ENCODE data around the gene MAZ. TPM values are rescaled to one million over a fixed set of nuclear protein-coding genes. Genes with fewer than 3 reads are reported as not detected.

MAZ gene
- total RNA-seq, 1 donor from 2014 or later: 247 TPM

DNA sequence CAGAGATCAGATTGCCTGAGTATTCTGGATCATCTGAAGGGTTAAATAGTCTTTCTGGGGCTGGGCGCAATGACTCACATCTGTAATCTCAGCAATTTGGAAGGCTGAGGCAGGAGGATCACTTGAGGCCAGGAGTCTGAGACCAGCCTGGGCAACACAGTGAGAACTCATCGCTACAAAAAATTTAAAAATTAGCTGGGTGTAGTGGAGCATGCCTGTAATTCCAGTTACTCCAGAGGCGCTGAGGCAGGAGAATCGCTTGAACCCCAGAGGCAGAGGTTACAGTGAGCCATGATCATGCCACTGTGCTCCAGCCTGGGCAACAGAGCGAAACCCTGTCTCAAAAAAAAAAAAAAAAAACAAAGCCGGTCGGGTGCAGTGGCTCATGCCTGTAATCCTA lies 29.6 kb downstream of the MAZ start:
- peaks cover 5% of the 10 kb centered on the region for H3K79me2 ChIP-seq (ENCODE audit: insufficient read depth, low read length)
- H4K20me1 ChIP-seq (ENCODE audit: insufficient read depth, low read length): peaks cover 19% of the 10 kb centered on the region
- Mint-ChIP-seq H3K36me3 (ENCODE audit: low read depth, unreplicated experiment) (peaks cover 22% of the 10 kb centered on the region), H3K9me3 (ENCODE audit: unreplicated experiment) (peaks cover 2% of the 10 kb centered on the region), H3K27ac (ENCODE audit: unreplicated experiment) (no peak overlapping the region), H3K4me3 (ENCODE audit: unreplicated experiment) (no peak overlapping the region), H3K27me3 (ENCODE audit: low read depth, unreplicated experiment) (no peaks in the 10 kb centered on the region), H3K4me1 (ENCODE audit: low read depth, unreplicated experiment) (peaks cover 4% of the 10 kb centered on the region)
- no peak overlapping the region for H3K4me2 ChIP-seq (ENCODE audit: low read length)
- no peak overlapping the region for H3K4me3 ChIP-seq (ENCODE audit: insufficient read depth, low read depth, low read length)
- no peak for FAIRE-seq
- no peaks in the 10 kb centered on the region for H3K27me3 ChIP-seq (ENCODE audit: insufficient read depth, low read length)
- peaks cover 29% of the 10 kb centered on the region for H3K36me3 ChIP-seq (ENCODE audit: insufficient read depth, low read length)
- no peak overlapping the region for H2AFZ ChIP-seq (ENCODE audit: low read depth, low read length)
- no peak overlapping the region for H3K27ac ChIP-seq (ENCODE audit: low read depth, low read length)
- H3K4me1 ChIP-seq (ENCODE audit: insufficient read depth, low read length): no peaks in the 10 kb centered on the region
- H3K9me3 ChIP-seq (ENCODE audit: insufficient read depth, low read depth, low read length): no peaks in the 10 kb centered on the region
- TF ChIP-seq CTCF (IDR thresholded peaks at IDR 0.05; ENCODE audit: insufficient read depth, low read depth, low read length) (no peak), EZH2 (IDR thresholded peaks at IDR 0.05; ENCODE audit: insufficient read depth, low read length) (no peak)
- H3K9ac ChIP-seq (ENCODE audit: low read length): no peak overlapping the region
- DNase-seq (ENCODE audit: low read depth): no peak

GRCh38 chr16:29836623-29837022 lies 30.3 kb downstream of the MAZ start:
- Histone ChIP-seq H3K9me3 (ENCODE audit: insufficient read depth, low read depth, low read length) (no peaks in the 10 kb centered on the region), H3K4me2 (ENCODE audit: low read length) (no peak overlapping the region), H3K79me2 (ENCODE audit: insufficient read depth, low read length) (peaks cover 1% of the 10 kb centered on the region), H3K36me3 (ENCODE audit: insufficient read depth, low read length) (peaks cover 29% of the 10 kb centered on the region), H3K9ac (ENCODE audit: low read length) (no peak overlapping the region), H3K4me1 (ENCODE audit: insufficient read depth, low read length) (no peaks in the 10 kb centered on the region), H3K4me3 (ENCODE audit: insufficient read depth, low read depth, low read length) (no peak overlapping the region), H2AFZ (ENCODE audit: low read depth, low read length) (no peak overlapping the region), H3K27me3 (ENCODE audit: insufficient read depth, low read length) (no peaks in the 10 kb centered on the region), H3K27ac (ENCODE audit: low read depth, low read length) (no peak overlapping the region), H4K20me1 (ENCODE audit: insufficient read depth, low read length) (peaks cover 18% of the 10 kb centered on the region)
- DNase-seq (ENCODE audit: low read depth) (no peak), FAIRE-seq (no peak)
- TF ChIP-seq CTCF (IDR thresholded peaks at IDR 0.05; ENCODE audit: insufficient read depth, low read depth, low read length) (no peak), EZH2 (IDR thresholded peaks at IDR 0.05; ENCODE audit: insufficient read depth, low read length) (no peak)
- peaks cover 4% of the 10 kb centered on the region for H3K4me1 Mint-ChIP-seq (ENCODE audit: low read depth, unreplicated experiment)
- no peaks in the 10 kb centered on the region for H3K27me3 Mint-ChIP-seq (ENCODE audit: low read depth, unreplicated experiment)
- H3K27ac Mint-ChIP-seq (ENCODE audit: unreplicated experiment): no peak overlapping the region
- peaks cover 2% of the 10 kb centered on the region for H3K9me3 Mint-ChIP-seq (ENCODE audit: unreplicated experiment)
- no peak overlapping the region for H3K4me3 Mint-ChIP-seq (ENCODE audit: unreplicated experiment)
- H3K36me3 Mint-ChIP-seq (ENCODE audit: low read depth, unreplicated experiment): peaks cover 21% of the 10 kb centered on the region

DNA sequence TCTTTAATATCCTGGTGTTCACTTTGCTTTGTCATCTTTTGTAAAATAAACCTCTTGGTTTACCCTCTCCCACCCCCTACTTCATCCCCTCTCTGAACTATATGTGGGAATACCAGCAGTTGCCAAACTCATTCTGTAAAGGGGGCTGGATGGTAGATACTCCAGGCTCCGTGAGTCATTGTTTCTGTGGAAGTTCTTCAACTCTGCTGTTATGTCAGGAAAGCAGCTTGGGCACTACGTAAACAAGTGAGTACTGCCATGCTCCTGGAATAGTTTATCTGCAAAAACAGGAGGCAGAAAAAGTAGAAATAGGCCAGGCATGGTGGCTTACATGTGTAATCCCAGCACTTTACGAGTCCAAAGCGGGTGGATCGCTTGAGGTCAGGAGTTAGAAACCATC lies 31.5 kb downstream of the MAZ start:
- no peaks in the 10 kb centered on the region for H3K27me3 Mint-ChIP-seq (ENCODE audit: low read depth, unreplicated experiment)
- no peaks in the 10 kb centered on the region for H3K4me1 ChIP-seq (ENCODE audit: insufficient read depth, low read length)
- no peak overlapping the region for H3K4me3 Mint-ChIP-seq (ENCODE audit: unreplicated experiment)
- H3K4me1 Mint-ChIP-seq (ENCODE audit: low read depth, unreplicated experiment): peaks cover 4% of the 10 kb centered on the region
- peaks cover 15% of the 10 kb centered on the region for H4K20me1 ChIP-seq (ENCODE audit: insufficient read depth, low read length)
- H3K27ac ChIP-seq (ENCODE audit: low read depth, low read length): no peak overlapping the region
- no peak overlapping the region for H3K27ac Mint-ChIP-seq (ENCODE audit: unreplicated experiment)
- peaks cover 19% of the 10 kb centered on the region for H3K36me3 Mint-ChIP-seq (ENCODE audit: low read depth, unreplicated experiment)
- H2AFZ ChIP-seq (ENCODE audit: low read depth, low read length): no peak overlapping the region
- DNase-seq (ENCODE audit: low read depth) (no peak), FAIRE-seq (no peak)
- H3K79me2 ChIP-seq (ENCODE audit: insufficient read depth, low read length): no peaks in the 10 kb centered on the region
- H3K9me3 ChIP-seq (ENCODE audit: insufficient read depth, low read depth, low read length): no peaks in the 10 kb centered on the region
- no peak overlapping the region for H3K4me2 ChIP-seq (ENCODE audit: low read length)
- H3K4me3 ChIP-seq (ENCODE audit: insufficient read depth, low read depth, low read length): no peak overlapping the region
- peaks cover 29% of the 10 kb centered on the region for H3K36me3 ChIP-seq (ENCODE audit: insufficient read depth, low read length)
- TF ChIP-seq CTCF (IDR thresholded peaks at IDR 0.05; ENCODE audit: insufficient read depth, low read depth, low read length): no peak
- no peak for TF ChIP-seq EZH2 (IDR thresholded peaks at IDR 0.05; ENCODE audit: insufficient read depth, low read length)
- no peaks in the 10 kb centered on the region for H3K27me3 ChIP-seq (ENCODE audit: insufficient read depth, low read length)
- H3K9ac ChIP-seq (ENCODE audit: low read length): no peak overlapping the region
- no peaks in the 10 kb centered on the region for H3K9me3 Mint-ChIP-seq (ENCODE audit: unreplicated experiment)

All from astrocyte (in vitro differentiated cells and primary cell).